DMS 273 (cell line): ENCODE results near the gene GDAP1L1.
"Not testable (repeated sequence)": the region's sequence is repeated elsewhere in the genome, so short reads cannot be mapped to it uniquely, and the experiment has no call there.

ENCODE experiments used
- DNase-seq: peaks from one replicate; lab custom pipeline; 2025; ENCODE audit not compliant: unreplicated experiment; lab: John Stamatoyannopoulos, UW

GDAP1L1 gene

GRCh38 chr20:44299011-44299535, 52.0 kb downstream of the GDAP1L1 start:
- DNase-seq, result not testable (repeated sequence)

GRCh38 chr20:44301285-44301684, 54.2 kb downstream of the GDAP1L1 start:
- DNase-seq, result no peak

GRCh38 chr20:44302026-44302669, 55.0 kb downstream of the GDAP1L1 start:
- DNase-seq, result peak; percentile 7

- no peak for DNase-seq
Observed at GRCh38 chr20:44302736-44303135, 55.6 kb downstream of the GDAP1L1 start.

- no peak for DNase-seq
Observed at GRCh38 chr20:44304383-44304782, 57.3 kb downstream of the GDAP1L1 start.

DNA sequence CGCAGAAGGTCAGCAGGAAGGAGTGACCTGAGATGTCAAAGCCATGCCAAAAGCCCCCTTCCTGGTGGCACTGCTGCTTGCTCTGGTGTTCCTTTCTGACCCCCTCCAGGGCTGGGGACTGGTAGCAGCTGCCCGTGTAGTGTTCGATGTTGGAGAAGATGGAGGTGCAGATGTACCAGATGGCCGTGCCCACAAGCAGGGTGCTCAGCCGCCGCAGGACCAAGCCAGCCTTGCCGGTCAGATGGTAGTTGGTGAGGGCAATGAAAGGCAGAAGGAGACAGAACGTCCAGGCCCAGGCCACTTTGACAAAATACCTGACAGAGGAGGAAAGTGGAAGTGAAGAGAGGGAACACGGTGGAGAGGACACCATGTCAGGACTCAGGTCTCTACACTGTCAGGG, 59.8 kb downstream of the GDAP1L1 start:
- no peak for DNase-seq

GRCh38 chr20:44309763-44310663, 62.9 kb downstream of the GDAP1L1 start:
- DNase-seq, result peak; percentile 53

DNA sequence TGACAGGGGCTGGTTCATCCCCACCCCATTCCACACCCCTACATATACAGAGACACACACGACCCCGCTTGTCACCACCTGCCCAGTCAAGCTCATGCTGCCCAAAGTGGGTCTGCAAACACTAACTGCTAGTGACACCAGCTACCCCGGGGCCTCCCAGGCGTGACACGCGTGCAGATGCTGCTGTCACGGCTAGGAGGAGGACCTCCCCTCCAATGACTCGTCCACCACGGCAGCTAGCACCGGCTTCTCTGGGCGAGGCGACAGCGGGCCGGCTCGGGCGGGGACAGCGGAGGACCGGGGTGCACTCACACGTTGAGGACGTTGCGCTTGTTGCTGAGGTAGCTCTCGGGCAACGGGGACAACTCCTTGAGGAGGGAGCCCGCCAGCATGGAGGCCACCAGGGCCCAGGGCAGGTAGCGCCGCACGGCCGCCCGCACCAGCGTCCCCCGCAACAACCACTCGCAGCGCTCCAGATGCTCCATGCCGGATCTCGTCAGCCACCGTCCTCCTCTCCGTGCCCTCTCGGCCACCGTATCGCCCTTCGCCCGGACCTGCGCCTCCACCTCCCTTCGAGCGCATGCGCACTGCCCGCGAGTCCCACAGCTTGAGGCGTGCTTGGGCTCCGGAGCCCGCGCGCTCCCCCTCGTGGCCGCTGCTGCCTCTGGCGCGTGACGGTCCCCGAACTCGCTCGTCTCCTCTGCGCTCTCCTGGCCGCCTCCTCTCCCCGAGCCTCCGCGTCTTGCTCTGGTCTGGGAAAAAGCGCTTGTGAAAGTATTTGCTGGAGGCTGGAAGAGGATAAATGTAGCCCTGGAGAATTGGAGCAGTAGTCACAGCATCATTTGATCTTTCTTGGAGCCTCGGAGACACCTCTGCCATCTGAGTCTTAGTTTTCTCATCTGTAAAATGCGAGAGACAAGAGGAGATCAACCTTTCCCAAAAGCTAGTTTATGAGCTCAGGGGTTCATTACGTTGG, 63.8 kb downstream of the GDAP1L1 start, which contains the start of gene FITM2:
Gene FITM2, minus strand, starts transcription at position 539 of the 976 bp plus-strand sequence. Its CDS starts 54 bp downstream, at position 485.
- peak; percentile 98 for DNase-seq

DNA sequence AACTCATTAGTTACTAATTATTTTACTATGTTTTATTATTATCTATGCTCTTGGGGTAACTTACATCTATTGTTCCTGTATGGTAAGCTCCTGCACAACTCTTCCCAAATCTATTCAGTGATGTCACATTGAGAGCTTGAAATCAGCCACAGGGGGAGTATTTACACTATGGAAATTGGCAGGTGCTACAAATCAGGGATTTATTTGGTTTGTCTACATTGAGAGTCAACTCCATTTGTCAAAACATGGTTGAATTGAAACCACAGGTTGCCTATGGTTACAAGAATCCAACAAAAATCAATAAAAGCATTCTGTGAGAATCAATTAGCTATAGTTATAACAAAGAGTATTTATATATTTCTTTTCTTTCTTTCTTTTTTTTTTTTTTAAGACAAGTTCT, 67.8 kb downstream of the GDAP1L1 start:
- no peak for DNase-seq

DNA sequence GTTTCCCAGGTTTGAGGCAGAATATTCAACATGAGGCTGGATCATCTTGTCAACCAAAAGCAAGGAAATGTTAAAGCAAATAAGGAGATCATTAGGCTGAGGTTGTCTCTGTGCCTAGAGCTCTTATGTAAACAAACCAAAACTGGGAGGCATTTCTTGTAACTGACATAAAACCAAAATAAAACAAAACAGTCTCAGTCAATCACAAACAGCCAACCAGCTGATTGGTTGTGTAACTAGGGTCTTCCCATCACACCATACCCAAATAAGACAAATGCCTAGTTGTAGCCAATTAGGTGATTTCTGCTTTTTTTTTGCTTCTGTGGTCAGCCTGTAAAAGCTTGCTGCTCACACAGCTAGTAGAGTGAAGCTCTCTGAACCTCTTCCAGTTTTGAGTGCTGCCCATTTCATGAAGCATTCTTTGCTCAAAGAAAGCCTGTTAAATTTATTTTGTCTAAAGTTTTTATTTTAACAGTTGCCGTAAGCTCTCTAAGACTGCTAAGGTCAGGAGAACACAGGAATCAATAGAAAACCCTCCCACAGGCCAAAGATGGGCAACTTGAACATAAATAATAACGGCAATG, 72.8 kb downstream of the GDAP1L1 start:
- no peak for DNase-seq

GRCh38 chr20:44324343-44324742, 77.2 kb downstream of the GDAP1L1 start:
- DNase-seq, result peak; percentile 52

DNA sequence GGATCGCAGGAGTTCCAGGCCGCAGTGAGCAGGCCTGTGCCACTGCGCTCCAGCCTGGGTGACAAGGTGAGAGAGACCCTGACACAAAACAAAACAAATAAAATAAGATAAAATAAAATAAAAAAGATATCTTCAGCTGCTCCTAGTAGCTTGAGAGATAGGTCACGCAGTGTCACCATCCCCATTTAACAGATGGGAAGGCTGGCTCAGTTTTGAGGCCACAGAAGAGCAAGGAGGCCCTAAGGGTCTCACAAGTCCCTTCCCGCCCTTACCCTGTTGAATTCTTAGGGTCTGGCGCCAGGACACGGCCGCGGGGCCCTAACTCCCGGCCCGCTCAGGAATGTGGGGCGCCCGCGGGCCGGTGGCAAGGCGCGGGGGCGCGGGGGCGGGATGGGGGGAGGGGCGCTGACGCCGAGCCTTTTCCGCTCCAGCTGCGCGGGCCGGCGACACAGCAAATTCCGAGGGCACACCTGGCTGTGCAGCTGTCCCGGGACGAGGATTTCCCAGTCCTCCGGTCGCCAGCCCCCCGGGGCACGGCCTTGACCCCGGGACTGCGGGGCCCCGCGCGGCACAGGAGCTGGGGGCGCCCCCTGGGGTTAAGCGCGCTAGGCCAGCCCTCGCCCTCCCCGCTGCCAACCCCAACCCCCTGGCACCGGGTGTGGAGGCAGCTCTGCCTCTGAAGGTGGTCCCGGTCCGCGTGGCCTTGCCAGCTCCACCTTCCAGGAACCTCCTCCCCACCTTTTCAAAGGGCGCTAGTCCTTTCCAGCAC, 79.5 kb downstream of the GDAP1L1 start:
- peak; percentile 40 for DNase-seq

GRCh38 chr20:44327748-44328147, 80.6 kb downstream of the GDAP1L1 start:
- not testable (repeated sequence) for DNase-seq

- DNase-seq, result no peak
Observed at GRCh38 chr20:44328428-44328827, 81.3 kb downstream of the GDAP1L1 start.
